22Rv1 (cell line): ENCODE data around the gene PRKCE.

Source experiments
- H3K27ac ChIP-seq: fragments of 450-650 bp; 2 replicates; pipeline ENCODE4 v1.5.1; 2017
- ZFX ChIP-seq: fragments of 450-650 bp; IDR thresholded peaks from 2 replicates; pipeline ENCODE4 v1.6.1; 2017; ENCODE audit warnings: antibody characterized with exemption, borderline replicate concordance
- TF ChIP-seq, protein P1 (sequence below): fragments of 450-650 bp; IDR thresholded peaks from 2 replicates; pipeline ENCODE4 v1.5.1; 2017; ENCODE audit warnings: mild to moderate bottlenecking

PRKCE gene

DNA sequence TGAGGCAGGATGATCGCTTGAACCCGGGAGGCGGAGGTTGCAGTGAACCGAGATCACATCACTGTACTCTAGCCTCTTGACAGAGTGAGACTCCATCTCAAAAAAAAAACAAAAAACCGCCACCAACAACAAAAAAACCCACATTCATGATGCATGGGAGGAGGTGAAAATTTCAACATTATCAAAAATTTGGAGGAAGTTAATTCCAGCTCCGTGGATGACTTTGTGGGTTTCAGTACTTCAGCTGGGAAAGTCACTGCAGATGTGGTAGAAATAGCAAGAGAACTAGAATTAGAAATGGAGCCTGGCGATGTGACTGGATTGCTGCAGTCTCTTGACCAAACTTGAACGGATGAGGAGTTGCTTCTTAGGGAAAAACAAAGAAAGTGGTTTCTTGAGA, 74.3 kb downstream of the PRKCE start:
- H3K27ac ChIP-seq = no peak overlapping the region

DNA sequence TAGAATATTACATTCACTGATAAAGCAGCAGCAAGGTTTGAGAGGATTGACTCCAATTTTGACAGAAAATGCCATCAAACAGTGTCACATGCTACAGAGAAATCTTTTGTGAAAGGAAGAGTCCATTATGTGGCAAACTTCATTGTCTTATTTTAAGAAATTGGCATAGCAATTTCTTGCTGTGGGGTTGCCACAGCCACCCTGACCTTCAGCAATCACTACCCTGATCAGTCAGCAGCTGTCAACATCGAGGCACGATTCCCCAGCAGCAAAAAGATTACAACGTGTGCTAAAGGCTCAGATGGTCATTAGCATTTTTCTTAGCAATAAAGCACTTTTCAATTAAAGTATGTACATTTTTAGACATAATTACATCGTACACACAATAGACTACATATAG, 74.7 kb downstream of the PRKCE start:
- H3K27ac ChIP-seq = no peak overlapping the region
- TF ChIP-seq ZFX = no peak
- TF ChIP-seq, protein P1, sequence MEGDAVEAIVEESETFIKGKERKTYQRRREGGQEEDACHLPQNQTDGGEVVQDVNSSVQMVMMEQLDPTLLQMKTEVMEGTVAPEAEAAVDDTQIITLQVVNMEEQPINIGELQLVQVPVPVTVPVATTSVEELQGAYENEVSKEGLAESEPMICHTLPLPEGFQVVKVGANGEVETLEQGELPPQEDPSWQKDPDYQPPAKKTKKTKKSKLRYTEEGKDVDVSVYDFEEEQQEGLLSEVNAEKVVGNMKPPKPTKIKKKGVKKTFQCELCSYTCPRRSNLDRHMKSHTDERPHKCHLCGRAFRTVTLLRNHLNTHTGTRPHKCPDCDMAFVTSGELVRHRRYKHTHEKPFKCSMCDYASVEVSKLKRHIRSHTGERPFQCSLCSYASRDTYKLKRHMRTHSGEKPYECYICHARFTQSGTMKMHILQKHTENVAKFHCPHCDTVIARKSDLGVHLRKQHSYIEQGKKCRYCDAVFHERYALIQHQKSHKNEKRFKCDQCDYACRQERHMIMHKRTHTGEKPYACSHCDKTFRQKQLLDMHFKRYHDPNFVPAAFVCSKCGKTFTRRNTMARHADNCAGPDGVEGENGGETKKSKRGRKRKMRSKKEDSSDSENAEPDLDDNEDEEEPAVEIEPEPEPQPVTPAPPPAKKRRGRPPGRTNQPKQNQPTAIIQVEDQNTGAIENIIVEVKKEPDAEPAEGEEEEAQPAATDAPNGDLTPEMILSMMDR = no peak

More for the DNA sequence above, 74.3 kb downstream of the PRKCE start:
- TF ChIP-seq ZFX = no peak
- TF ChIP-seq, protein P1 = no peak

DNA sequence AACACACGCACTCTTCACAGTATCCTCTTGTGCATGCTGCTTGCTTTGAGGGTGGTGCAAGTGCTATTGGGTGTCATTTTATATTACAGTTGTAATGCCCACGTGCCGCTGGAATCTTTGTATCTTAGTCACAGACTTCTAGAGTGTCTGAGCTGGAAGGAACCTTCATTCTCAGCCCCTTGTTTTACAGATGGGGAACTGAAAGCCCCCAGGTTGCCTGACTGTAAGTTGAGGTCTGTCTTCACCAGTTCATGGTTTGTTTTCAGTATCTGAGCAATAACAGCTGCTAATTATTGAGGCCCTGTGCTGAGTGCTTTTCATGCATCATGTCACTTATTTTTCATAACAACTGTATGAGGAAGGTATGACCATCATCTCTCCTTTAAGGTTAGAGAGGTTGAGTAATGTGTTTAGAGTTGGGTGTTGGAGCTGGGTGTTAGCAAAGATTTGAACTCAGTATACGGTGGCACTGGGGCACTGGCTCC, 77.0 kb downstream of the PRKCE start:
- TF ChIP-seq, protein P1 = no peak
- no peak for TF ChIP-seq ZFX
- no peak overlapping the region for H3K27ac ChIP-seq

DNA sequence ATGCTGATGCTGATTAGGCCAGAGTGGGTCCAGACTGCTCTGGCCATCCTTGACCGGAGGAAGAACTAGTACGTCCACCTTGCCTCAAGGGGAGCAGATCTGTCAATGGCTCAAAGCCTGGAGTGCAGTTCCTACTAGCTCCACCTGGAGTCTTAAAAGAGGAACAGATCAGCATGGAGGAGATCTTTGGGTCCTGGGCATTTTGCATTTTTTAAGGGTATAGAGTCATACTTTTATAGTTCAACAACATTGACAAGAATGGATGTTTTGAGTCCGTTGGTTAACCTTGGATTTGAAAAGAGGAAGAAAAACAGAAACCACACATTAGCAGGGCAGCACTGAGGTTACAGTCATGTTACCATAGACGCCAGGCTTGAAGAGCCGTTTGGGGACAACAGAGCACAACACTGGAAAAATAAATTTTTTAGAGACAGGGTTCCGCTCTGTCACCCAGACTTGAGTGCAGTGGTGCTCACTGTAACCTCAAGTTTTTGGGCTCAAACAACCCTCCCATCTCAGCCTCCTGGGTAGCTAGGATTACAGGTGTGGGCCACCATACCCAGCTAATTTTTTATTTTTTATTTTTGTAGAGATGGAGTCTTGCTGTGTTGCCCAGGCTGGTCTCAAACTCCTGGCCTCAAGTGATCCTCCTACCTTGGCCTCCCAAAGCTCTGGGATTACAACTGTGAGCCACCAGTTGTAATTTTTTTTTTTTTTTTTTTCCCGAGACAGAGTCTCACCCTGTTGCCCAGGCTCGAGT, 78.5 kb downstream of the PRKCE start:
- H3K27ac ChIP-seq = no peak overlapping the region
- TF ChIP-seq, protein P1 = no peak
- no peak for TF ChIP-seq ZFX

DNA sequence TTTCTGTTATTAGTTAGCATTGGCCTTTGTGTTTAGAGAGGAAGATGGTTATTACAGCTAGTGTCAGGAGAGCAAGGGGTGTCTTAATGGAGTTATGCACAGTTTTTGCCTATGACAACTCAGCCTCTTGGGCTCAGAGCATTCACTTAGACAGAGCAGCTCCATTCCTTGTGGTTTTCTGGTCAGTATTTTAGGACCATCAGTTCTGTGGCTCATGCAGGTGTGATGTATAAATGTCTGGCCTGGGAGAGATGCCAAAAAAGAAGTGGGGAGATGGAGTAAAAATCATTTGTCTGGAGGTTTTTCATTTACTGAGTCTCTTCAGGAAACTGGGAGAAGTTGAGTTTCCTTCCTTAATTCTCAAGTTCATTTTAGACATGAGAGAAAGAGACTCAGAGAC, 79.7 kb downstream of the PRKCE start:
- H3K27ac ChIP-seq = no peak overlapping the region
- TF ChIP-seq, protein P1 = no peak
- no peak for TF ChIP-seq ZFX

DNA sequence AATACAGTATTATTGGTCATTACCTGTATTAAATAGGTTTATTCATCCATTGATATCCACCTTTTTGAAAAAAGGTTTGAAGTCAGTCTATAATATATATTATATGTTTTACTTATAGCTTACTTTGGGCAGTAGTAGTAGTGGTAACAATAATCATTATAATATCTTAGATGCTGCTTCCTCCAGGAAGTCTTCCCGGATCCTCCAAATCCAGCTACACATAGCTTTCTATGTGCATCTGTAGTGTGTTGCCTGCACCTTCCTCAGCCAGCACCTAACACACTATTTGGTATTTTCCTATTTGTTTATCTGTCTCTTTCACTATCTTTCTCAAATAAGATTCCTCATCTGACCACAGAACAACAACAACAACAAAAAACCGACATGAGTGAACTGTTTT, 81.0 kb downstream of the PRKCE start:
- no peak for TF ChIP-seq ZFX
- TF ChIP-seq, protein P1 = no peak
- H3K27ac ChIP-seq = no peak overlapping the region

DNA sequence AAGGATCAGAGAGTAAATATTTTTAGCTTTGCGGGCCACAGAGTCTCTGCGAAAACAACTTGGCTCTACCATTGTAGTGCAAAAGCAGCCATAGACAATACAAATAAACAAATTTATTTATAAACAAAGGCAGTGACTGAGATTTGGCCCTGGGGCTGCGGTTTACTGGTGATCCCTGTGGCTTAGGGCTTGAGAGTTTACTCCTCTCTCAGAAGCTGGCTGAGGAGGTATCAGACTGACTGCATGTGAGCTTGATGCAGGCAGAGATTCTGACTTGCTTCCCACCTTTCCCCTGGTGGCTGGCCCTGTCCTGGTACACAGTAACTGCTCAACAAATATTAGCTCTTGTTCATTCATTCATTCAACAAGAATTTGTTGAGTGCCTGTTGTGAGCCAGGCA, 81.5 kb downstream of the PRKCE start:
- no peak overlapping the region for H3K27ac ChIP-seq
- TF ChIP-seq, protein P1 = no peak
- no peak for TF ChIP-seq ZFX
